Gastrocnemius medialis (tissue), 4 donors: ENCODE results near the gene DDTL.
"Not testable (repeated sequence)": the region's sequence is repeated elsewhere in the genome, so short reads cannot be mapped to it uniquely, and the experiment has no call there.

Experiments used
- POLR2A ChIP-seq, 2 donors: fragments of 450-650 bp; IDR thresholded peaks; one replicate each; pipeline ENCODE4 v1.6.1; 2017; ENCODE audit warnings: antibody characterized with exemption in 2 of 2, mild to moderate bottlenecking in 2 of 2, moderate library complexity in 2 of 2
- TF ChIP-seq, protein P1 (sequence below), 5 experiments: fragments of 450-650 bp in 3 of 5; fragments of 200-600 bp in 2 of 5; sonication (generic) in 2 of 5; IDR thresholded peaks in 4 of 5; conservative IDR thresholded peaks in 1 of 5; 1 replicate in 4 of 5; 2 replicates in 1 of 5; pipeline ENCODE4 v1.5.1; 2016 to 2019; ENCODE audit warnings: antibody characterized with exemption in 5 of 5, mild to moderate bottlenecking in 3 of 5, moderate library complexity in 3 of 5

DNA sequence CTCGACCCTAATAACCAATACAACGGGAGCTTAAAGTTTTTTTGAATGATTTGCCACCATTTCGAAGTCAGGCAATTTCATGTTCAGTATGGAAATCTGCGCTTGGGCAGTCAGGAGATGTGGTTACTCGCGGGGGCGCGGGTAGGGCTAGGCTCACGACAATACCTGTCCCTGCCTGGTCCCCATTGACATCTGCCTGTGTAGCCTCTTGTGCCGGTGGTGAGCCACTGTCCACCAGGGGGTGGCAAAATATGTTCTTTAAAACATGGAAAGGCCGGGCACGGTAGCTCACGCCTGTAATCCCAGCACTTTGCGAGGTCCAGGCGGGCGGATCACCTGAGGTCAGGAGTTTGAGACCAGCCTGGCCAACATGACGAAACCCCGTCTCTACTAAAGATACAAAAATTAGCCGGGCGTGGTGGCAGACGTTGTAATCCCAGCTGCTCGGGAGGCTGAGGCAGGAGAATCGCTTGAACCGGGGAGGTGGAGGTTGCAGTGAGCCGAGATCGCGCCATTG, 8.2 kb downstream of the DDTL start:
- TF ChIP-seq, protein P1, sequence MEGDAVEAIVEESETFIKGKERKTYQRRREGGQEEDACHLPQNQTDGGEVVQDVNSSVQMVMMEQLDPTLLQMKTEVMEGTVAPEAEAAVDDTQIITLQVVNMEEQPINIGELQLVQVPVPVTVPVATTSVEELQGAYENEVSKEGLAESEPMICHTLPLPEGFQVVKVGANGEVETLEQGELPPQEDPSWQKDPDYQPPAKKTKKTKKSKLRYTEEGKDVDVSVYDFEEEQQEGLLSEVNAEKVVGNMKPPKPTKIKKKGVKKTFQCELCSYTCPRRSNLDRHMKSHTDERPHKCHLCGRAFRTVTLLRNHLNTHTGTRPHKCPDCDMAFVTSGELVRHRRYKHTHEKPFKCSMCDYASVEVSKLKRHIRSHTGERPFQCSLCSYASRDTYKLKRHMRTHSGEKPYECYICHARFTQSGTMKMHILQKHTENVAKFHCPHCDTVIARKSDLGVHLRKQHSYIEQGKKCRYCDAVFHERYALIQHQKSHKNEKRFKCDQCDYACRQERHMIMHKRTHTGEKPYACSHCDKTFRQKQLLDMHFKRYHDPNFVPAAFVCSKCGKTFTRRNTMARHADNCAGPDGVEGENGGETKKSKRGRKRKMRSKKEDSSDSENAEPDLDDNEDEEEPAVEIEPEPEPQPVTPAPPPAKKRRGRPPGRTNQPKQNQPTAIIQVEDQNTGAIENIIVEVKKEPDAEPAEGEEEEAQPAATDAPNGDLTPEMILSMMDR (IDR thresholded peaks at IDR 0.05 in 4 of 5, conservative IDR thresholded peaks at IDR 0.05 in 1 of 5): not testable (repeated sequence)
- not testable (repeated sequence) for TF ChIP-seq POLR2A (IDR thresholded peaks at IDR 0.05)
